ENCODE data around the gene RGS9BP.

DNA sequence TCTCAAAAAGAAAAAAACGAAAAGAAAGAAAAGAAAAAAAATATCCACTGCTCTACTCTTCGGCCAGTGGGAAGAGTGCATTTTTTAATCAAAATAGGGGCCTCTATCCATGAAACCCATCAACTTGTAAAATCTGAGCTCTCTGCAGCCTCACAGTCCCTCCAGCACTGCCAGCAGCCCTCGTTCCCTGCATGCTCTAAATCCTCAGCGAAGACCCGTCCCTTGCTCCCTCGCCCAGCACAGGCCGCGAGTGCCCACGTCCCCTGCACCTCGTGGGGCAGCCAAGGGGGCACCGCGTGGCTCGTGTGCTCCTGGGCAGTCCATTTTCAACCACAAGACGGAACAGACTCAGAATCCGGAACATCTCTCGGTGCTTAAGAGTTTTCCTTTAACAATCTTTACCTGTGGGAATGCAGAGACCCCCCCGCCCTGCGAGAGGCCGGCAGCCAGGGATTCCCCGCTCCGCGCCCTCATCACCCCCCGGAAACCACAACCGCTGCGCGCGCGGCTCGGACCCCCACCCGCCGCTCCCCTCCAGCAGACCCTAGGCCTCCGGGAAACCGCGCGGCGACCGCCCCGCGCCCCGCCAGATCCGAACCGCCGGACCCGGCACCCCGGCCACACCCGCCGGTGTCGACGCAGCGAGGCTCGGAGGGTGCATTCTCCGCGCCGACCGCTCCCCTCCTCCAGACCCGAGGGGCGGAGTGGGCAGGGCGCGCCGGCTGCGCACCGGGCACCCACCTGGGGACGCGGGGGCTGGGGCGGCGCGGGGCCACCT is 1.3 kb upstream of the RGS9BP start:
- TF ChIP-seq POLR2AphosphoS5 (IDR thresholded peaks at IDR 0.05; ENCODE audit: low read depth, low read length) (no peak), HOXA7 (CRISPR knock-in tag; IDR thresholded peaks at IDR 0.05) (no peak), ZNF20 (CRISPR knock-in tag; IDR thresholded peaks at IDR 0.05) (no peak), PCBP2 (optimal IDR thresholded peaks at IDR 0.05; ENCODE audit: low read depth, low read length, poor library complexity, severe bottlenecking) (no peak)
- TF ChIP-seq, protein P1, sequence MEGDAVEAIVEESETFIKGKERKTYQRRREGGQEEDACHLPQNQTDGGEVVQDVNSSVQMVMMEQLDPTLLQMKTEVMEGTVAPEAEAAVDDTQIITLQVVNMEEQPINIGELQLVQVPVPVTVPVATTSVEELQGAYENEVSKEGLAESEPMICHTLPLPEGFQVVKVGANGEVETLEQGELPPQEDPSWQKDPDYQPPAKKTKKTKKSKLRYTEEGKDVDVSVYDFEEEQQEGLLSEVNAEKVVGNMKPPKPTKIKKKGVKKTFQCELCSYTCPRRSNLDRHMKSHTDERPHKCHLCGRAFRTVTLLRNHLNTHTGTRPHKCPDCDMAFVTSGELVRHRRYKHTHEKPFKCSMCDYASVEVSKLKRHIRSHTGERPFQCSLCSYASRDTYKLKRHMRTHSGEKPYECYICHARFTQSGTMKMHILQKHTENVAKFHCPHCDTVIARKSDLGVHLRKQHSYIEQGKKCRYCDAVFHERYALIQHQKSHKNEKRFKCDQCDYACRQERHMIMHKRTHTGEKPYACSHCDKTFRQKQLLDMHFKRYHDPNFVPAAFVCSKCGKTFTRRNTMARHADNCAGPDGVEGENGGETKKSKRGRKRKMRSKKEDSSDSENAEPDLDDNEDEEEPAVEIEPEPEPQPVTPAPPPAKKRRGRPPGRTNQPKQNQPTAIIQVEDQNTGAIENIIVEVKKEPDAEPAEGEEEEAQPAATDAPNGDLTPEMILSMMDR (CRISPR knock-in tag; IDR thresholded peaks at IDR 0.05): no peak

Measured in HepG2 (cell line).